PC-9 (cell line): ENCODE results near the gene HPN.

Experiments used
- CTCF ChIP-seq: fragments of 200-600 bp; sonication (generic); conservative IDR thresholded peaks from 2 replicates; pipeline ENCODE4 v1.6.1; 2017; ENCODE audit warnings: mixed run types, antibody characterized with exemption, mild to moderate bottlenecking, moderate library complexity
- EZH2 ChIP-seq: fragments of 200-600 bp; sonication (generic); IDR thresholded peaks from 2 replicates; pipeline ENCODE4 v1.8.0; 2017; ENCODE audit warnings: antibody characterized with exemption, low read depth

- TF ChIP-seq CTCF (no peak), EZH2 (no peak)
Measured at GRCh38 chr19:35018379-35018778, 23.1 kb upstream of the HPN start.
